ENCODE results near the gene CCNI2. TPM values are rescaled to one million over a fixed set of nuclear protein-coding genes. Genes with fewer than 3 reads are reported as not detected.

CCNI2 gene
- total RNA-seq, 1 experiment from 2014 or later = 1.7 TPM

DNA sequence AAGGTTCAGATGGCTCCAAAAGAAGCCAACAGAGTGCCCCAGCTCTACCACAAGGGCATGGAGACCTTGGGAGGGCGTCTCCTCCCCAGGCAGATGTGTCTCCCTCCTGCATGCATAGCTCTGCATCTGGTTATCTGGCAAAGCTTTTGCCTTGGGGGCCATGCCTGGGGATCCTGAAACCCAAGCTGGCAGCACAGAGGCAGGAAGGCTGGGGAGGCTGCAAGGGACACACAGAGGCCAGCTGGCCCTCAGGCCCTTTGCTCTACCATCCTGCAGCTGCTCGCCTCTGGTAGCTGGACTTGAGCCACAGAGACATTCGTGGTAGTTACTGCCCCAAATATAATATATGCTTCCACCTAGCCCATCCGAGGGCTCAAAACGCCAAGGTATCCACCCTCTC lies 25.9 kb downstream of the CCNI2 start:
- H3K9me3 Mint-ChIP-seq = no peaks in the 10 kb centered on the region
- ATAC-seq (no peak), DNase-seq (ENCODE audit: low spot score) (no peak)
- H3K4me1 Mint-ChIP-seq = peaks cover 31% of the 10 kb centered on the region
- no peak overlapping the region for H3K4me3 Mint-ChIP-seq
- POLR2A ChIA-PET = no interaction called here
- H3K27me3 Mint-ChIP-seq (ENCODE audit: low read depth) = peaks cover 21% of the 10 kb centered on the region
- TF ChIP-seq AFF4 (CRISPR knock-in tag; IDR thresholded peaks at IDR 0.05; ENCODE audit: borderline replicate concordance) = no peak
- no peak for TF ChIP-seq ZNF138 (CRISPR knock-in tag; conservative IDR thresholded peaks at IDR 0.05)
- TF ChIP-seq ZNF671 (CRISPR knock-in tag; IDR thresholded peaks at IDR 0.05) = no peak
- no peak for TF ChIP-seq TCF7 (CRISPR knock-in tag; IDR thresholded peaks at IDR 0.05; ENCODE audit: low read depth)
- TF ChIP-seq ELF4 (CRISPR knock-in tag; IDR thresholded peaks at IDR 0.05; ENCODE audit: low read depth) = no peak
- H3K36me3 Mint-ChIP-seq = no peaks in the 10 kb centered on the region
- CTCF ChIA-PET = interaction anchor here (1.0 to 2.3 kb wide), 4 partner anchors 18 to 50 kb away, joined by 3 to 8 read pairs (median 6); no protein-coding TSS in a partner anchor
- H3K27ac Mint-ChIP-seq = no peak overlapping the region

DNA sequence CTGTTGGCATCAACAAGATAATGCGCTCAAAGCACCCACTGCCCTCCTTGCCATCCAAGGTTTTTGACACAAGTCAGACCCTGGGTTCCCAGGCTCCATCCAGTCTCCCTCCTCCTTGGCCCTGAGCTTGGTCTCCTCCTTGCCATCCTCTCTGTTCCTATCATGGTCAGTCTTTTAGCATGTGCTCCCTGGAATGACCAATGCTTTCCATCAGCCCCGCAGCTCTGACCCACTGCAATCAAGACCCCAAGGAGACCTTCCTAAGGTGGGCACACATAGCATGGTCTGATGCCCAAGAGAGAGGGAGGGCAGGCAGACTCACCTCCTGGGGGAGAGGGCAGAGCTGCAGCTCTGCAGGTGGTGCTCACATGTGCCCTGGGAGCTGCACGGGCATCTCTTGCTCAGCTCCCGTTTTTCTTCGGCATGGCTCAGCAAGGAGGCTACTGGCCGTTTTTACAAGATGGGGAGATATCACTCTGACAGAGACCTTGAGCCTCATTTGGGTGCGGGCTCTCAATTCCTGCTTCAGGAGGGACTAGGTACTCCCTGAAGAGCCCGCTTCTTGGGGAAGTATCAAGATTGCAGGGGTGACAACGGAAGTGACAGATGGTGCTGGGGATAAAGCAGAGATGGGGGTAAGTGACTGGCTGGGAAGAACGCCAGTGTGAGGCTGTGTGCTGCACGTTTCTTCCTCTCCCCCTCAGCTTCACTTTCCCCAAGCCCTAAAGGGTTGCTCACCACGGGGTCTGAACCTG lies 26.6 kb downstream of the CCNI2 start:
- Mint-ChIP-seq H3K36me3 (no peaks in the 10 kb centered on the region), H3K4me1 (peaks cover 36% of the 10 kb centered on the region), H3K27me3 (ENCODE audit: low read depth) (peaks cover 28% of the 10 kb centered on the region), H3K9me3 (no peaks in the 10 kb centered on the region), H3K4me3 (no peak overlapping the region), H3K27ac (no peak overlapping the region)
- CTCF ChIA-PET = interaction anchor here (1.0 to 2.3 kb wide), 4 partner anchors 19 to 49 kb away, joined by 3 to 8 read pairs (median 6); no protein-coding TSS in a partner anchor
- DNase-seq (ENCODE audit: low spot score) (no peak), ATAC-seq (no peak)
- POLR2A ChIA-PET = no interaction called here
- TF ChIP-seq ZNF121 (CRISPR knock-in tag; IDR thresholded peaks at IDR 0.05) (no peak), ZNF671 (CRISPR knock-in tag; IDR thresholded peaks at IDR 0.05) (no peak), TEAD4 (CRISPR knock-in tag; IDR thresholded peaks at IDR 0.05) (no peak), ZNF396 (CRISPR knock-in tag; IDR thresholded peaks at IDR 0.05; ENCODE audit: borderline replicate concordance) (no peak), JUN (CRISPR knock-in tag; IDR thresholded peaks at IDR 0.05) (no peak), EMX1 (CRISPR knock-in tag; IDR thresholded peaks at IDR 0.05) (no peak), ATF2 (CRISPR knock-in tag; IDR thresholded peaks at IDR 0.05; ENCODE audit: borderline replicate concordance, low read depth) (no peak), FOXP4 (CRISPR knock-in tag; IDR thresholded peaks at IDR 0.05) (no peak), MXD4 (CRISPR knock-in tag; IDR thresholded peaks at IDR 0.05; ENCODE audit: borderline replicate concordance) (no peak), RORB (CRISPR knock-in tag; IDR thresholded peaks at IDR 0.05) (no peak), CREM (CRISPR knock-in tag; IDR thresholded peaks at IDR 0.05) (no peak), SMAD3 (CRISPR knock-in tag; IDR thresholded peaks at IDR 0.05; ENCODE audit: borderline replicate concordance) (no peak)
- TF ChIP-seq, protein P1, sequence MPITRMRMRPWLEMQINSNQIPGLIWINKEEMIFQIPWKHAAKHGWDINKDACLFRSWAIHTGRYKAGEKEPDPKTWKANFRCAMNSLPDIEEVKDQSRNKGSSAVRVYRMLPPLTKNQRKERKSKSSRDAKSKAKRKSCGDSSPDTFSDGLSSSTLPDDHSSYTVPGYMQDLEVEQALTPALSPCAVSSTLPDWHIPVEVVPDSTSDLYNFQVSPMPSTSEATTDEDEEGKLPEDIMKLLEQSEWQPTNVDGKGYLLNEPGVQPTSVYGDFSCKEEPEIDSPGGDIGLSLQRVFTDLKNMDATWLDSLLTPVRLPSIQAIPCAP (CRISPR knock-in tag; IDR thresholded peaks at IDR 0.05) = no peak
- TF ChIP-seq, protein P2, sequence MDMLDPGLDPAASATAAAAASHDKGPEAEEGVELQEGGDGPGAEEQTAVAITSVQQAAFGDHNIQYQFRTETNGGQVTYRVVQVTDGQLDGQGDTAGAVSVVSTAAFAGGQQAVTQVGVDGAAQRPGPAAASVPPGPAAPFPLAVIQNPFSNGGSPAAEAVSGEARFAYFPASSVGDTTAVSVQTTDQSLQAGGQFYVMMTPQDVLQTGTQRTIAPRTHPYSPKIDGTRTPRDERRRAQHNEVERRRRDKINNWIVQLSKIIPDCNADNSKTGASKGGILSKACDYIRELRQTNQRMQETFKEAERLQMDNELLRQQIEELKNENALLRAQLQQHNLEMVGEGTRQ (CRISPR knock-in tag; IDR thresholded peaks at IDR 0.05) = no peak
- TF ChIP-seq, protein P3, sequence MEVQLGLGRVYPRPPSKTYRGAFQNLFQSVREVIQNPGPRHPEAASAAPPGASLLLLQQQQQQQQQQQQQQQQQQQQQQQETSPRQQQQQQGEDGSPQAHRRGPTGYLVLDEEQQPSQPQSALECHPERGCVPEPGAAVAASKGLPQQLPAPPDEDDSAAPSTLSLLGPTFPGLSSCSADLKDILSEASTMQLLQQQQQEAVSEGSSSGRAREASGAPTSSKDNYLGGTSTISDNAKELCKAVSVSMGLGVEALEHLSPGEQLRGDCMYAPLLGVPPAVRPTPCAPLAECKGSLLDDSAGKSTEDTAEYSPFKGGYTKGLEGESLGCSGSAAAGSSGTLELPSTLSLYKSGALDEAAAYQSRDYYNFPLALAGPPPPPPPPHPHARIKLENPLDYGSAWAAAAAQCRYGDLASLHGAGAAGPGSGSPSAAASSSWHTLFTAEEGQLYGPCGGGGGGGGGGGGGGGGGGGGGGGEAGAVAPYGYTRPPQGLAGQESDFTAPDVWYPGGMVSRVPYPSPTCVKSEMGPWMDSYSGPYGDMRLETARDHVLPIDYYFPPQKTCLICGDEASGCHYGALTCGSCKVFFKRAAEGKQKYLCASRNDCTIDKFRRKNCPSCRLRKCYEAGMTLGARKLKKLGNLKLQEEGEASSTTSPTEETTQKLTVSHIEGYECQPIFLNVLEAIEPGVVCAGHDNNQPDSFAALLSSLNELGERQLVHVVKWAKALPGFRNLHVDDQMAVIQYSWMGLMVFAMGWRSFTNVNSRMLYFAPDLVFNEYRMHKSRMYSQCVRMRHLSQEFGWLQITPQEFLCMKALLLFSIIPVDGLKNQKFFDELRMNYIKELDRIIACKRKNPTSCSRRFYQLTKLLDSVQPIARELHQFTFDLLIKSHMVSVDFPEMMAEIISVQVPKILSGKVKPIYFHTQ (CRISPR knock-in tag; IDR thresholded peaks at IDR 0.05) = no peak
- TF ChIP-seq, protein P4, sequence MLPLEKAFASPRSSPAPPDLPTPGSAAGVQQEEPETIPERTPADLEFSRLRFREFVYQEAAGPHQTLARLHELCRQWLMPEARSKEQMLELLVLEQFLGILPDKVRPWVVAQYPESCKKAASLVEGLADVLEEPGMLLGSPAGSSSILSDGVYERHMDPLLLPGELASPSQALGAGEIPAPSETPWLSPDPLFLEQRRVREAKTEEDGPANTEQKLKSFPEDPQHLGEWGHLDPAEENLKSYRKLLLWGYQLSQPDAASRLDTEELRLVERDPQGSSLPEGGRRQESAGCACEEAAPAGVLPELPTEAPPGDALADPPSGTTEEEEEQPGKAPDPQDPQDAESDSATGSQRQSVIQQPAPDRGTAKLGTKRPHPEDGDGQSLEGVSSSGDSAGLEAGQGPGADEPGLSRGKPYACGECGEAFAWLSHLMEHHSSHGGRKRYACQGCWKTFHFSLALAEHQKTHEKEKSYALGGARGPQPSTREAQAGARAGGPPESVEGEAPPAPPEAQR (CRISPR knock-in tag; IDR thresholded peaks at IDR 0.05) = no peak

Measured in WTC11 (cell line).